AG04449 (cell line): ENCODE measurements around the gene IL19.

Experiments
- CTCF ChIA-PET: fragments of 350-600 bp; formaldehyde crosslinking; extraction: SDS; loops from one replicate; lab custom pipeline; 2021; ENCODE audit warnings: antibody characterized with exemption; lab: Yijun Ruan, JAX
- POLR2A ChIA-PET: fragments of 400-600, 350-600 bp; formaldehyde crosslinking; extraction: SDS; loops from one replicate; lab custom pipeline; 2020; ENCODE audit warnings: antibody characterized with exemption, inconsistent platforms; lab: Yijun Ruan, JAX
- DNase-seq: peaks from one replicate; pipeline ENCODE4 v3.0.0-alpha.2; 2010; ENCODE audit warnings: low read depth, low spot score
- H3K4me3 ChIP-seq: 2 replicates; pipeline ENCODE4 v1.5.1; 2011; ENCODE audit warnings: low read depth, mild to moderate bottlenecking, control low read depth, low read length
- CTCF ChIP-seq: IDR thresholded peaks from one replicate; pipeline ENCODE4 v1.5.1; 2011; ENCODE audit warnings: mild to moderate bottlenecking, moderate library complexity, low read length, control low read depth, inconsistent platforms; ENCODE audit not compliant: insufficient read depth; ENCODE audit errors: missing control alignments

The IL19 gene

GRCh38 chr1:206770531-206771337, at the start of gene IL19:
IL19 (plus strand) TSS chr1:206770773; CDS start chr1:206836663, 65,890 bp downstream.
- TF ChIP-seq CTCF: no peak
- CTCF ChIA-PET: interaction anchor here (0.9 to 3.8 kb wide), 9 partner anchors 10 to 141 kb away, joined by 3 to 28 read pairs (median 4); no protein-coding TSS in a partner anchor
- DNase-seq: no peak
- POLR2A ChIA-PET: no interaction called here
- H3K4me3 ChIP-seq: no peak within 1 kb of the TSS

GRCh38 chr1:206721454-206721853, 49.1 kb upstream of the IL19 start:
- DNase-seq: no peak
- H3K4me3 ChIP-seq: no peak overlapping the region
- POLR2A ChIA-PET: no interaction called here
- TF ChIP-seq CTCF: no peak
- CTCF ChIA-PET: interaction anchor here (1.0 to 21.1 kb wide), 4 partner anchors 10 to 196 kb away, joined by 3 to 490 read pairs (median 25); partner anchors contain the start of gene FCMR

GRCh38 chr1:206722751-206723461, 47.7 kb upstream of the IL19 start:
- H3K4me3 ChIP-seq: no peak overlapping the region
- ChIA-PET CTCF (interaction anchor here (0.7 to 21.1 kb wide), 11 partner anchors 8 to 194 kb away, joined by 3 to 490 read pairs (median 5); partner anchors contain the start of gene FCMR), POLR2A (interaction anchor here (0.6 kb wide), 1 partner anchor 29 kb away, joined by 3 read pairs; no protein-coding TSS in a partner anchor)
- DNase-seq: no peak
- no peak for TF ChIP-seq CTCF

GRCh38 chr1:206723462-206723804, 47.1 kb upstream of the IL19 start:
- POLR2A ChIA-PET: interaction anchor here (0.6 kb wide), 1 partner anchor 29 kb away, joined by 3 read pairs; no protein-coding TSS in a partner anchor
- CTCF ChIA-PET: interaction anchor here (0.7 to 21.1 kb wide), 8 partner anchors 8 to 194 kb away, joined by 3 to 490 read pairs (median 44); partner anchors contain the start of gene FCMR
- DNase-seq: no peak
- no peak for TF ChIP-seq CTCF
- H3K4me3 ChIP-seq: no peak overlapping the region

GRCh38 chr1:206723805-206724472, 46.6 kb upstream of the IL19 start:
- no peak for TF ChIP-seq CTCF
- no peak overlapping the region for H3K4me3 ChIP-seq
- ChIA-PET CTCF (interaction anchor here (0.7 to 21.1 kb wide), 20 partner anchors 9 to 259 kb away, joined by 3 to 490 read pairs (median 20); partner anchors contain the start of genes DYRK3 and FCMR), POLR2A (interaction anchor here (0.6 kb wide), 1 partner anchor 30 kb away, joined by 3 read pairs; no protein-coding TSS in a partner anchor)
- DNase-seq: no peak
